Right lobe of liver (tissue), 6 donors: ENCODE results near the gene DCD. TPM values are rescaled to one million over a fixed set of nuclear protein-coding genes. Genes with fewer than 3 reads are reported as not detected.

Source experiments
- ATAC-seq, 4 donors: fragments of 200-7000 bp; cut with Tn5 transposase; one replicate each; pipeline ENCODE4 v1.9.1; 2020; ENCODE audit warnings: mild to moderate bottlenecking in 4 of 4, moderate library complexity in 4 of 4
- DNase-seq, 3 donors: peaks; one replicate each; pipeline ENCODE4 v3.0.0-alpha.2; 2020
- H3K27ac ChIP-seq, 3 donors: fragments of 200-600 bp; one replicate each; pipeline ENCODE4 v1.8.0; 2022
- H3K27me3 ChIP-seq, 2 donors: fragments of 200-600 bp; one replicate each; pipeline ENCODE4 v1.8.0; 2022
- H3K36me3 ChIP-seq, 4 donors: fragments of 200-600 bp; sonication (generic) in 1 of 4; one replicate each; pipeline versions ENCODE4 v1.5.1 to v1.8.0; 2017 to 2022; ENCODE audit warnings: control low read depth in 1 of 4
- H3K4me1 ChIP-seq, 4 donors: fragments of 200-600 bp; sonication (generic) in 1 of 4; one replicate each; pipeline versions ENCODE4 v1.5.1 to v1.8.0; 2017 to 2022; ENCODE audit warnings: control low read depth in 1 of 4
- H3K4me3 ChIP-seq, 3 donors: fragments of 200-600 bp; one replicate each; pipeline ENCODE4 v1.8.0; 2022
- H3K9me3 ChIP-seq, 4 donors: fragments of 200-600 bp; sonication (generic) in 1 of 4; one replicate each; pipeline versions ENCODE4 v1.5.1 to v1.8.0; 2017 to 2022; ENCODE audit warnings: control low read depth in 1 of 4
- CTCF ChIP-seq, 4 donors: fragments of 200-600 bp in 3 of 4; fragments of 450-650 bp in 1 of 4; IDR thresholded peaks; one replicate each; pipeline versions ENCODE4 v1.5.1 to v1.8.0; 2016 to 2022; ENCODE audit warnings: antibody characterized with exemption in 4 of 4, mild to moderate bottlenecking in 2 of 4
- POLR2A ChIP-seq: fragments of 450-650 bp; IDR thresholded peaks from one replicate; pipeline ENCODE4 v1.6.1; 2017; ENCODE audit warnings: antibody characterized with exemption, mild to moderate bottlenecking
- WGBS: methylation state at CpG from one replicate; pipeline ENCODE4 v1.1.6; 2018; ENCODE audit warnings: low coverage, low lambda C conversion rate; ENCODE audit not compliant: insufficient coverage; ENCODE audit errors: missing lambda C conversion rate; 5-methylcytosine and 5-hydroxymethylcytosine counted together
- intact Hi-C, 2 donors: fragments of 100-400 bp; cut with DNase I; formaldehyde crosslinking; loops; one replicate each; pipeline versions ENCODE4 v1.11.2 to v1.14.1; 2022
- total RNA-seq, 6 experiments: library from RNA; depleted of rRNA in 2 of 6; stranded (reverse); fragments of >200 nt in 2 of 6; fragmentation: NEBNext Ultra II Directional in 3 of 6; extraction: Animal tissue kit (Norgen Biotek cat#: 25700) in 3 of 6; gene quantifications; one replicate each; pipeline versions ENCODE4 v1.1.0 to v1.2.4, GENCODE V29; 2016 to 2023
- donor health status: DM: no; HTN: yes; CAD: no.
- donor health status: DM: no; HTN: no; CAD: no.
- donor health status: DM: no; HTN: no; CAD: no.
- donor health status: DM: no; HTN: yes; CAD: no.
- donor health status: DM: no; HTN: yes; CAD: no.

Gene DCD
- total RNA-seq, 6 experiments from 2014 or later: not detected

DNA sequence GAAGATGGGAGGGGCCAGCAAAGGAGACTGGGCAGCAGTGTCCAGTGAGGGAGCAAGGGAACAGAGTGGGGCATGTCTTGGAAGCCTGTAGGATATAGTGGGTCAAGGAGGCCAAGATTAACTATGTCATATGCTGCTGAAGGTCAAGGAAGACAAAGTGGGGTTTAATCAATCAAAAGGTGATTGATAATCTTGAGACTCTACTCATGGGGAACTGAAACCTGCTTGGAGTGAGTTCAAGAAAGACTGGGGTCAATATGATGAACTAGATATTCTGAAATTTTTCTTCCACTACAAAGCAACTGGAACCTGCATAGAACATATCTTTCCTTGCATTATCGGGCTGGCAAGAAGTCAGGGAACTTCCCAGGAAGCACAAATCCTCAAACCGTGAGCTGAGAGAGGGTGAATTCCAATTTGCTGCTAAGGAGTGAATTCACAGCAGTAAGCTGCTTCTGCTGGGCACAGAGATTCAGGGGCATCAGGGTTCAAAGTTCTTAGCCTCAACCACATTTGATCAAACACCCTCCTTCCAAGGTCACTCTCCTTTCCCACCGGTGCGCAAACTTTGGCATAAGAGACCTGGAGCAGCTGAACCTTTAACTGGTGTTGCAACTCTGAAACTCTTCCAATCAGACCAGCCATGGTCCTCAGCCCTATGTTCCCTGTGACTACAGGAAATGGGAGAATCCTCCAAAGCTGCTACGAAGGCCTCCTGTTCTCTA, 40.3 kb upstream of the DCD start:
- peak overlapping the region in 1 of 3 donors; percentile 9 for H3K27ac ChIP-seq
- DNase-seq: peak in 2 of 3 donors; percentile 67 to 78

DNA sequence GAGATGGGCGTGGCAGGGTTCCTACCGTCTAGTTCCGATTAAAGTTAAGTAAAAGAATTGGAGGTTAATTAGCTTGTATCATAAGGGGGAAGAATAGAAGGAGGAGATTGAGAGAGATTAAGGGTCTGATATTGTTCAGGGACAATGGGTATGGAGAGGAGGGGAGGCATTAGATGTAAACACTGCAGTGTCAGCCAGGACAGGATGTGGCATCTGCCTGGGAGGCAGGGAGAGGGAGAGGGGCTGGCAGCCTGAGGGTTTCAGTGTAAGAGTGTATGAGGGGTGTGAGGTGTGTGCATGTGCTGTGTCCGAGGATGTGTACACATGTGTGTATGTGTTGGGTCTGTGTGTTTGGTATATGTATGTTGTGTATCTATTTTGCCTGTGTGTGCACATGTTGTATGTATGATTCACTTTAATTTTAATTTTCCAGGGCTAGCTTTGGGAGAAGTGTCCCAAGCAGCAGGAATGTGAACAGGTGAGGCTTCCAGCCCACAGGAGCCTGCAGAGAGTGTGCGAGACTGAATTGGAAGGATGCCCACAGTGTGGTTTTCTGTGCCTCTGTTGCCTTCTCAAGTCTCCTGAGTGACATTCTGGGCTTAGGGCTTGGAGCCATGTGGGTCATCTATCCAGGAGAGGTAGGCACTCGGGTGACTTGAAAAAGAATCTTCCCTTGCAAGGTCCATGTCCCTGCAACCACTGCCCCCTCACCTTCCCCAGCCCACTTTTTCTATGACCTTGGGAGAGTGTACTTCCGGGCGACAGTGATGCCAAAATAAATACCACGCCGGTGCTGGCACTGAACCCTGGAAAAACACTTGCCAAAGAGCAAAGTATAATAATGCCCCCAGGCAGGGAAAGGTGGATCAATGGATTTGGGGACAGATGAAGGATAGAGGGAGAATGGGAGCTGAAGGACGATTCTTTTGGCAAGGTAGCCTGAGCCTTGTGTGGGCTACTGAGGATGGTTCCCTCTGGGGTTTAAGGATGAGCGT, 36.8 kb upstream of the DCD start:
- no peaks in the 10 kb centered on the region for H3K9me3 ChIP-seq
- DNase-seq (peak; percentile 52 to 80 (median 64)), ATAC-seq (peak; percentile 69 to 83 (median 74))
- 32% methylated on average over 10 of the region's 12 CpGs for WGBS
- H3K27me3 ChIP-seq: no peaks in the 10 kb centered on the region
- H3K4me3 ChIP-seq: no peak overlapping the region
- H3K36me3 ChIP-seq: no peaks in the 10 kb centered on the region
- H3K27ac ChIP-seq: peak overlapping the region in 2 of 3 donors; percentile 39 to 68
- intact Hi-C loops: no loop called here
- H3K4me1 ChIP-seq: peaks cover 0 to 39% (median 13%) of the 10 kb centered on the region in 4 donors
- no peak for TF ChIP-seq POLR2A
- TF ChIP-seq CTCF (IDR thresholded peaks at IDR 0.05): no peak

More for the DNA sequence above, 40.3 kb upstream of the DCD start:
- Histone ChIP-seq H3K9me3 (no peaks in the 10 kb centered on the region), H3K36me3 (no peaks in the 10 kb centered on the region), H3K4me1 (peaks cover 0 to 39% (median 13%) of the 10 kb centered on the region in 4 donors), H3K27me3 (no peaks in the 10 kb centered on the region), H3K4me3 (no peak overlapping the region)
- ATAC-seq: peak; percentile 73 to 85 (median 76)
- intact Hi-C loops: no loop called here
- TF ChIP-seq POLR2A (no peak), CTCF (IDR thresholded peaks at IDR 0.05) (no peak)
- 26% methylated on average over 3 of the region's 5 CpGs for WGBS

- Histone ChIP-seq H3K36me3 (no peaks in the 10 kb centered on the region), H3K4me1 (peaks cover 0 to 28% (median 12%) of the 10 kb centered on the region in 4 donors), H3K4me3 (no peak overlapping the region), H3K27me3 (no peaks in the 10 kb centered on the region), H3K27ac (no peak overlapping the region), H3K9me3 (no peaks in the 10 kb centered on the region)
- TF ChIP-seq POLR2A (no peak), CTCF (IDR thresholded peaks at IDR 0.05) (no peak)
- intact Hi-C loops: no loop called here
- WGBS: 40% methylated on average over 2 of the region's 2 CpGs
- DNase-seq (no peak), ATAC-seq (peak in 1 of 4 donors; percentile 7)
Observed at GRCh38 chr12:54683398-54683797, 35.2 kb upstream of the DCD start.

DNA sequence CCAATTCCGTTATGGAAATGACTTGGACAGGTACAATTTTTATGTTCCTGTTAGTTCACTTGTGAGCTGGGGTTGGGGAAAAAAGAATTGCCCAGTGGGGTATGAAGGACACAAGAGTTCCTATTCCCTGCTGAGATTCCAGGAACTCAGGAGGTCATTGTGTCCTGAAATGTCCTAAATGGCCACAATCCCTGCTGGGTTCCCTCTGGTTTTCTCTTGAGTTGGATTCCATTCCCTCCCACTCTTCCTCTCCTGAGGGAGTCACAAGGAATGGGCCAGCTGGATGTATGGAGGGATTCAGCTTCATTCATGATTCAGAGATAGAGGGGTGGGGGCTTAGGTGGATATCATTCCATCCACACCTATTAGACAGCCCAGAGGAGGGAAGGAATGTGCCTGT, 34.5 kb upstream of the DCD start:
- DNase-seq (no peak), ATAC-seq (no peak)
- H3K4me3 ChIP-seq: no peak overlapping the region
- H3K9me3 ChIP-seq: no peaks in the 10 kb centered on the region
- H3K27ac ChIP-seq: no peak overlapping the region
- H3K36me3 ChIP-seq: no peaks in the 10 kb centered on the region
- peaks cover 0 to 22% (median 9%) of the 10 kb centered on the region in 4 donors for H3K4me1 ChIP-seq
- 100% methylated on average over 1 of the region's 1 CpG for WGBS
- TF ChIP-seq POLR2A (no peak), CTCF (IDR thresholded peaks at IDR 0.05) (no peak)
- H3K27me3 ChIP-seq: no peaks in the 10 kb centered on the region
- intact Hi-C loops: no loop called here
